Smooth muscle cell (in vitro differentiated cells): ENCODE data around the gene KTN1. TPM values are rescaled to one million over a fixed set of nuclear protein-coding genes. Genes with fewer than 3 reads are reported as not detected.

ENCODE experiments used
- DNase-seq: peaks from one replicate; lab custom pipeline; 2025; ENCODE audit not compliant: unreplicated experiment; lab: John Stamatoyannopoulos, UW
- H2AFZ ChIP-seq: fragments of 200-600 bp; sonication (generic); 2 replicates; pipeline ENCODE4 v1.6.0; 2016; ENCODE audit warnings: antibody characterized with exemption, low read depth, mild to moderate bottlenecking
- H3F3A ChIP-seq: fragments of 200-600 bp; sonication (generic); 2 replicates; pipeline ENCODE4 v1.6.0; 2017; ENCODE audit warnings: antibody characterized with exemption, low read depth
- H3K27ac ChIP-seq: fragments of 200-600 bp; sonication (generic); 2 replicates; pipeline ENCODE4 v1.5.1; 2016; ENCODE audit warnings: low read depth, mild to moderate bottlenecking
- H3K27me3 ChIP-seq: fragments of 200-600 bp; sonication (generic); 2 replicates; pipeline ENCODE4 v1.6.1; 2016; ENCODE audit warnings: low read depth, mild to moderate bottlenecking
- H3K36me3 ChIP-seq: fragments of 200-600 bp; sonication (generic); 2 replicates; pipeline ENCODE4 v1.5.1; 2016; ENCODE audit warnings: low read depth
- H3K4me1 ChIP-seq: fragments of 200-600 bp; sonication (generic); 2 replicates; pipeline ENCODE4 v1.5.1; 2016; ENCODE audit warnings: low read depth
- H3K4me2 ChIP-seq: fragments of 200-600 bp; sonication (generic); 2 replicates; pipeline ENCODE4 v1.6.0; 2016; ENCODE audit warnings: mild to moderate bottlenecking
- H3K4me3 ChIP-seq: fragments of 200-600 bp; sonication (generic); 2 replicates; pipeline ENCODE4 v1.5.1; 2016; ENCODE audit warnings: mild to moderate bottlenecking
- H3K79me2 ChIP-seq: fragments of 200-600 bp; sonication (generic); 2 replicates; pipeline ENCODE4 v1.6.0; 2016; ENCODE audit warnings: low read depth, mild to moderate bottlenecking
- H3K9ac ChIP-seq: fragments of 200-600 bp; sonication (generic); 2 replicates; pipeline ENCODE4 v1.6.0; 2016; ENCODE audit warnings: low read depth
- H3K9me3 ChIP-seq: fragments of 200-600 bp; sonication (generic); replicated peaks from 2 replicates; pipeline ENCODE4 v1.5.1; 2016; ENCODE audit warnings: low read depth
- H4K20me1 ChIP-seq: fragments of 200-600 bp; sonication (generic); 2 replicates; pipeline ENCODE4 v1.6.0; 2016; ENCODE audit warnings: low read depth
- CTCF ChIP-seq: fragments of 200-600 bp; sonication (generic); IDR thresholded peaks from 2 replicates; pipeline ENCODE4 v1.5.1; 2017; ENCODE audit warnings: borderline replicate concordance, mild to moderate bottlenecking, antibody characterized with exemption; ENCODE audit not compliant: insufficient read depth, poor library complexity, severe bottlenecking
- WGBS: methylation state at CpG from one replicate; pipeline ENCODE4 v1.1.7; 2016; ENCODE audit warnings: low lambda C conversion rate; 5-methylcytosine and 5-hydroxymethylcytosine counted together
- polyA plus RNA-seq: library from polyadenylated mRNA; unstranded; fragments of >200 nt; fragmentation: Nextera tagmentation; extraction: Ambion mirVana; gene quantifications from 2 replicates; pipeline ENCODE4 v1.2.1, GENCODE V29; 2016
- total RNA-seq: library from RNA; depleted of rRNA; stranded (reverse); fragments of >200 nt; gene quantifications from 2 replicates; pipeline ENCODE4 v1.2.3, GENCODE V29; 2014

The KTN1 gene
- total and polyA plus RNA-seq, 2 experiments from 2014 or later: 84.8 to 119 TPM

- no peaks in the 10 kb centered on the region for H3F3A ChIP-seq
- no peaks in the 10 kb centered on the region for H3K4me1 ChIP-seq
- H3K27me3 ChIP-seq: no peaks in the 10 kb centered on the region
- H3K27ac ChIP-seq: no peak overlapping the region
- peaks cover 14% of the 10 kb centered on the region for H3K79me2 ChIP-seq
- no peak overlapping the region for H2AFZ ChIP-seq
- peaks cover 7% of the 10 kb centered on the region for H4K20me1 ChIP-seq
- H3K4me3 ChIP-seq: no peak overlapping the region
- no peak for TF ChIP-seq CTCF
- H3K4me2 ChIP-seq: no peak overlapping the region
- DNase-seq: no peak
- no peaks in the 10 kb centered on the region for H3K9me3 ChIP-seq
- peaks cover 52% of the 10 kb centered on the region for H3K36me3 ChIP-seq
- 97% methylated on average over 2 of the region's 2 CpGs for WGBS
- no peak overlapping the region for H3K9ac ChIP-seq
These were observed 66.1 kb downstream of the KTN1 start for GRCh38 chr14:55645845-55646832.

- Histone ChIP-seq H3K9ac (no peak overlapping the region), H4K20me1 (peaks cover 7% of the 10 kb centered on the region), H3F3A (no peaks in the 10 kb centered on the region), H3K4me2 (no peak overlapping the region), H3K36me3 (peaks cover 52% of the 10 kb centered on the region), H3K4me3 (no peak overlapping the region), H3K27me3 (no peaks in the 10 kb centered on the region), H2AFZ (no peak overlapping the region), H3K27ac (no peak overlapping the region), H3K79me2 (peaks cover 6% of the 10 kb centered on the region), H3K9me3 (no peaks in the 10 kb centered on the region), H3K4me1 (no peaks in the 10 kb centered on the region)
- WGBS: 96% methylated on average over 1 of the region's 1 CpG
- TF ChIP-seq CTCF: no peak
- no peak for DNase-seq
These were observed 71.0 kb downstream of the KTN1 start for GRCh38 chr14:55650992-55651391.

- H2AFZ ChIP-seq: no peak overlapping the region
- no peak overlapping the region for H3K4me2 ChIP-seq
- peaks cover 49% of the 10 kb centered on the region for H3K36me3 ChIP-seq
- no peak overlapping the region for H3K4me3 ChIP-seq
- no peak overlapping the region for H3K27ac ChIP-seq
- H3K9me3 ChIP-seq: no peaks in the 10 kb centered on the region
- no peaks in the 10 kb centered on the region for H3K79me2 ChIP-seq
- no peaks in the 10 kb centered on the region for H3K4me1 ChIP-seq
- no peaks in the 10 kb centered on the region for H3F3A ChIP-seq
- no peak for DNase-seq
- H3K9ac ChIP-seq: no peak overlapping the region
- H4K20me1 ChIP-seq: no peaks in the 10 kb centered on the region
- no peaks in the 10 kb centered on the region for H3K27me3 ChIP-seq
- 52% methylated on average over 2 of the region's 2 CpGs for WGBS
- no peak for TF ChIP-seq CTCF
These were observed 74.2 kb downstream of the KTN1 start for GRCh38 chr14:55654243-55654642.
